Measurements from ENCODE around the gene CFAP97D2. TPM values are rescaled to one million over a fixed set of nuclear protein-coding genes. Genes with fewer than 3 reads are reported as not detected.

Gene CFAP97D2
- total RNA-seq, 1 experiment from 2014 or later, result not detected

DNA sequence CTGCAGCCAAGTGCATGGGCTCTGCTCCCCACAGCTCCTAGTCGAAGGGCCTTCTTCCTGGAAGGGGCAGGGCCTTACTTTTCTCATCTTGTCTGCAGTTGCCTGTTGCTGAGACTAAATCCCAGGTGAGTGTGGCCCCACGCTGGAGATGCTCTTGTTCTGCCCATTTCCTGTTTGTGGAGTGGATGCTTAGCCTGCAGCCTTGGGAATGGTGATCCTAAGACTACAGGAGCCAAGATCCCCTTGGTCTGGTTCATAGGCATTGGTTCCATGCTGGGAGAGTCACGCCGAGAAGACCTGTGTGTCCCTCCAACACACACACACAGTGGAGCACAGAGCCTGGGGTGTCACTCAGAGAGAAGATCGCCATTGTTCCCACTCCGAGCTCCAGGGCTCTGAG lies 23.5 kb downstream of the CFAP97D2 start:
- ChIA-PET CTCF (no interaction called here), POLR2A (no interaction called here)
- Mint-ChIP-seq H3K27me3 (ENCODE audit: low read depth) (0 out of 2 replicates have a peak, but pooled peaks cover 2% of the 10 kb centered on the region), H3K27ac (no peak overlapping the region), H3K9me3 (peaks cover 13% of the 10 kb centered on the region), H3K36me3 (peaks cover 12% of the 10 kb centered on the region), H3K4me1 (peaks cover 13% of the 10 kb centered on the region), H3K4me3 (no peak overlapping the region)
- DNase-seq (ENCODE audit: low spot score) (no peak), ATAC-seq (no peak)
- TF ChIP-seq NR2C2 (CRISPR knock-in tag; IDR thresholded peaks at IDR 0.05) (no peak), PRRX2 (CRISPR knock-in tag; IDR thresholded peaks at IDR 0.05) (no peak), NFE2L1 (CRISPR knock-in tag; IDR thresholded peaks at IDR 0.05) (no peak), GRHL2 (CRISPR knock-in tag; IDR thresholded peaks at IDR 0.05; ENCODE audit: insufficient replicate concordance, severe bottlenecking) (no peak), RELA (CRISPR knock-in tag; IDR thresholded peaks at IDR 0.05; ENCODE audit: borderline replicate concordance) (no peak), ZNF671 (CRISPR knock-in tag; IDR thresholded peaks at IDR 0.05) (no peak), RORB (CRISPR knock-in tag; IDR thresholded peaks at IDR 0.05) (no peak), FOXP1 (CRISPR knock-in tag; IDR thresholded peaks at IDR 0.05; ENCODE audit: borderline replicate concordance) (no peak), ZNF138 (CRISPR knock-in tag; conservative IDR thresholded peaks at IDR 0.05) (no peak), SMAD3 (CRISPR knock-in tag; IDR thresholded peaks at IDR 0.05; ENCODE audit: borderline replicate concordance) (no peak), SP1 (CRISPR knock-in tag; conservative IDR thresholded peaks at IDR 0.05) (no peak)
- TF ChIP-seq, protein P1, sequence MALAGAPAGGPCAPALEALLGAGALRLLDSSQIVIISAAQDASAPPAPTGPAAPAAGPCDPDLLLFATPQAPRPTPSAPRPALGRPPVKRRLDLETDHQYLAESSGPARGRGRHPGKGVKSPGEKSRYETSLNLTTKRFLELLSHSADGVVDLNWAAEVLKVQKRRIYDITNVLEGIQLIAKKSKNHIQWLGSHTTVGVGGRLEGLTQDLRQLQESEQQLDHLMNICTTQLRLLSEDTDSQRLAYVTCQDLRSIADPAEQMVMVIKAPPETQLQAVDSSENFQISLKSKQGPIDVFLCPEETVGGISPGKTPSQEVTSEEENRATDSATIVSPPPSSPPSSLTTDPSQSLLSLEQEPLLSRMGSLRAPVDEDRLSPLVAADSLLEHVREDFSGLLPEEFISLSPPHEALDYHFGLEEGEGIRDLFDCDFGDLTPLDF (CRISPR knock-in tag; IDR thresholded peaks at IDR 0.05), result no peak
- TF ChIP-seq, protein P2, sequence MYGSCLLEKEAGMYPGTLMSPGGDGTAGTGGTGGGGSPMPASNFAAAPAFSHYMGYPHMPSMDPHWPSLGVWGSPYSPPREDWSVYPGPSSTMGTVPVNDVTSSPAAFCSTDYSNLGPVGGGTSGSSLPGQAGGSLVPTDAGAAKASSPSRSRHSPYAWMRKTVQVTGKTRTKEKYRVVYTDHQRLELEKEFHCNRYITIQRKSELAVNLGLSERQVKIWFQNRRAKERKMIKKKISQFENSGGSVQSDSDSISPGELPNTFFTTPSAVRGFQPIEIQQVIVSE (CRISPR knock-in tag; IDR thresholded peaks at IDR 0.05; ENCODE audit: borderline replicate concordance), result no peak
- TF ChIP-seq, protein P3, sequence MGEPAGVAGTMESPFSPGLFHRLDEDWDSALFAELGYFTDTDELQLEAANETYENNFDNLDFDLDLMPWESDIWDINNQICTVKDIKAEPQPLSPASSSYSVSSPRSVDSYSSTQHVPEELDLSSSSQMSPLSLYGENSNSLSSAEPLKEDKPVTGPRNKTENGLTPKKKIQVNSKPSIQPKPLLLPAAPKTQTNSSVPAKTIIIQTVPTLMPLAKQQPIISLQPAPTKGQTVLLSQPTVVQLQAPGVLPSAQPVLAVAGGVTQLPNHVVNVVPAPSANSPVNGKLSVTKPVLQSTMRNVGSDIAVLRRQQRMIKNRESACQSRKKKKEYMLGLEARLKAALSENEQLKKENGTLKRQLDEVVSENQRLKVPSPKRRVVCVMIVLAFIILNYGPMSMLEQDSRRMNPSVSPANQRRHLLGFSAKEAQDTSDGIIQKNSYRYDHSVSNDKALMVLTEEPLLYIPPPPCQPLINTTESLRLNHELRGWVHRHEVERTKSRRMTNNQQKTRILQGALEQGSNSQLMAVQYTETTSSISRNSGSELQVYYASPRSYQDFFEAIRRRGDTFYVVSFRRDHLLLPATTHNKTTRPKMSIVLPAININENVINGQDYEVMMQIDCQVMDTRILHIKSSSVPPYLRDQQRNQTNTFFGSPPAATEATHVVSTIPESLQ (CRISPR knock-in tag; IDR thresholded peaks at IDR 0.05), result no peak
- TF ChIP-seq, protein P4, sequence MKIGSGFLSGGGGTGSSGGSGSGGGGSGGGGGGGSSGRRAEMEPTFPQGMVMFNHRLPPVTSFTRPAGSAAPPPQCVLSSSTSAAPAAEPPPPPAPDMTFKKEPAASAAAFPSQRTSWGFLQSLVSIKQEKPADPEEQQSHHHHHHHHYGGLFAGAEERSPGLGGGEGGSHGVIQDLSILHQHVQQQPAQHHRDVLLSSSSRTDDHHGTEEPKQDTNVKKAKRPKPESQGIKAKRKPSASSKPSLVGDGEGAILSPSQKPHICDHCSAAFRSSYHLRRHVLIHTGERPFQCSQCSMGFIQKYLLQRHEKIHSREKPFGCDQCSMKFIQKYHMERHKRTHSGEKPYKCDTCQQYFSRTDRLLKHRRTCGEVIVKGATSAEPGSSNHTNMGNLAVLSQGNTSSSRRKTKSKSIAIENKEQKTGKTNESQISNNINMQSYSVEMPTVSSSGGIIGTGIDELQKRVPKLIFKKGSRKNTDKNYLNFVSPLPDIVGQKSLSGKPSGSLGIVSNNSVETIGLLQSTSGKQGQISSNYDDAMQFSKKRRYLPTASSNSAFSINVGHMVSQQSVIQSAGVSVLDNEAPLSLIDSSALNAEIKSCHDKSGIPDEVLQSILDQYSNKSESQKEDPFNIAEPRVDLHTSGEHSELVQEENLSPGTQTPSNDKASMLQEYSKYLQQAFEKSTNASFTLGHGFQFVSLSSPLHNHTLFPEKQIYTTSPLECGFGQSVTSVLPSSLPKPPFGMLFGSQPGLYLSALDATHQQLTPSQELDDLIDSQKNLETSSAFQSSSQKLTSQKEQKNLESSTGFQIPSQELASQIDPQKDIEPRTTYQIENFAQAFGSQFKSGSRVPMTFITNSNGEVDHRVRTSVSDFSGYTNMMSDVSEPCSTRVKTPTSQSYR (CRISPR knock-in tag; IDR thresholded peaks at IDR 0.05), result no peak
- TF ChIP-seq, protein P5, sequence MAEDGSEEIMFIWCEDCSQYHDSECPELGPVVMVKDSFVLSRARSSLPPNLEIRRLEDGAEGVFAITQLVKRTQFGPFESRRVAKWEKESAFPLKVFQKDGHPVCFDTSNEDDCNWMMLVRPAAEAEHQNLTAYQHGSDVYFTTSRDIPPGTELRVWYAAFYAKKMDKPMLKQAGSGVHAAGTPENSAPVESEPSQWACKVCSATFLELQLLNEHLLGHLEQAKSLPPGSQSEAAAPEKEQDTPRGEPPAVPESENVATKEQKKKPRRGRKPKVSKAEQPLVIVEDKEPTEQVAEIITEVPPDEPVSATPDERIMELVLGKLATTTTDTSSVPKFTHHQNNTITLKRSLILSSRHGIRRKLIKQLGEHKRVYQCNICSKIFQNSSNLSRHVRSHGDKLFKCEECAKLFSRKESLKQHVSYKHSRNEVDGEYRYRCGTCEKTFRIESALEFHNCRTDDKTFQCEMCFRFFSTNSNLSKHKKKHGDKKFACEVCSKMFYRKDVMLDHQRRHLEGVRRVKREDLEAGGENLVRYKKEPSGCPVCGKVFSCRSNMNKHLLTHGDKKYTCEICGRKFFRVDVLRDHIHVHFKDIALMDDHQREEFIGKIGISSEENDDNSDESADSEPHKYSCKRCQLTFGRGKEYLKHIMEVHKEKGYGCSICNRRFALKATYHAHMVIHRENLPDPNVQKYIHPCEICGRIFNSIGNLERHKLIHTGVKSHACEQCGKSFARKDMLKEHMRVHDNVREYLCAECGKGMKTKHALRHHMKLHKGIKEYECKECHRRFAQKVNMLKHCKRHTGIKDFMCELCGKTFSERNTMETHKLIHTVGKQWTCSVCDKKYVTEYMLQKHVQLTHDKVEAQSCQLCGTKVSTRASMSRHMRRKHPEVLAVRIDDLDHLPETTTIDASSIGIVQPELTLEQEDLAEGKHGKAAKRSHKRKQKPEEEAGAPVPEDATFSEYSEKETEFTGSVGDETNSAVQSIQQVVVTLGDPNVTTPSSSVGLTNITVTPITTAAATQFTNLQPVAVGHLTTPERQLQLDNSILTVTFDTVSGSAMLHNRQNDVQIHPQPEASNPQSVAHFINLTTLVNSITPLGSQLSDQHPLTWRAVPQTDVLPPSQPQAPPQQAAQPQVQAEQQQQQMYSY (CRISPR knock-in tag; IDR thresholded peaks at IDR 0.05), result no peak
- TF ChIP-seq, protein P6, sequence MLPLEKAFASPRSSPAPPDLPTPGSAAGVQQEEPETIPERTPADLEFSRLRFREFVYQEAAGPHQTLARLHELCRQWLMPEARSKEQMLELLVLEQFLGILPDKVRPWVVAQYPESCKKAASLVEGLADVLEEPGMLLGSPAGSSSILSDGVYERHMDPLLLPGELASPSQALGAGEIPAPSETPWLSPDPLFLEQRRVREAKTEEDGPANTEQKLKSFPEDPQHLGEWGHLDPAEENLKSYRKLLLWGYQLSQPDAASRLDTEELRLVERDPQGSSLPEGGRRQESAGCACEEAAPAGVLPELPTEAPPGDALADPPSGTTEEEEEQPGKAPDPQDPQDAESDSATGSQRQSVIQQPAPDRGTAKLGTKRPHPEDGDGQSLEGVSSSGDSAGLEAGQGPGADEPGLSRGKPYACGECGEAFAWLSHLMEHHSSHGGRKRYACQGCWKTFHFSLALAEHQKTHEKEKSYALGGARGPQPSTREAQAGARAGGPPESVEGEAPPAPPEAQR (CRISPR knock-in tag; IDR thresholded peaks at IDR 0.05), result no peak
- TF ChIP-seq, protein P7, sequence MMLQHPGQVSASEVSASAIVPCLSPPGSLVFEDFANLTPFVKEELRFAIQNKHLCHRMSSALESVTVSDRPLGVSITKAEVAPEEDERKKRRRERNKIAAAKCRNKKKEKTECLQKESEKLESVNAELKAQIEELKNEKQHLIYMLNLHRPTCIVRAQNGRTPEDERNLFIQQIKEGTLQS (CRISPR knock-in tag; conservative IDR thresholded peaks at IDR 0.05), result no peak
- TF ChIP-seq, protein P8, sequence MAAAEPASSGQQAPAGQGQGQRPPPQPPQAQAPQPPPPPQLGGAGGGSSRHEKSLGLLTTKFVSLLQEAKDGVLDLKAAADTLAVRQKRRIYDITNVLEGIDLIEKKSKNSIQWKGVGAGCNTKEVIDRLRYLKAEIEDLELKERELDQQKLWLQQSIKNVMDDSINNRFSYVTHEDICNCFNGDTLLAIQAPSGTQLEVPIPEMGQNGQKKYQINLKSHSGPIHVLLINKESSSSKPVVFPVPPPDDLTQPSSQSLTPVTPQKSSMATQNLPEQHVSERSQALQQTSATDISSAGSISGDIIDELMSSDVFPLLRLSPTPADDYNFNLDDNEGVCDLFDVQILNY (CRISPR knock-in tag; IDR thresholded peaks at IDR 0.05), result no peak

All from WTC11 (cell line).